DOHH2 (cell line): ENCODE measurements around the gene DSTN.

ENCODE experiments used
- H3F3A ChIP-seq: fragments of 200-600 bp; sonication (generic), shearing (Covaris generic); 2 replicates; pipeline ENCODE4 v1.6.0; 2016; ENCODE audit warnings: antibody characterized with exemption, mild to moderate bottlenecking; ENCODE audit not compliant: control insufficient read depth, insufficient read depth
- H3K27ac ChIP-seq: fragments of 200-600 bp; sonication (generic); 2 replicates; pipeline ENCODE4 v1.5.1; 2014; ENCODE audit warnings: low read depth, mild to moderate bottlenecking, low read length, moderate library complexity
- H3K27me3 ChIP-seq: fragments of 200-600 bp; sonication (generic); 2 replicates; pipeline ENCODE4 v1.6.1; 2014; ENCODE audit warnings: mild to moderate bottlenecking, low read length, mixed read lengths; ENCODE audit not compliant: control insufficient read depth
- H3K36me3 ChIP-seq: fragments of 200-600 bp; sonication (generic); 2 replicates; pipeline ENCODE4 v1.6.1; 2014; ENCODE audit warnings: mild to moderate bottlenecking, low read length, moderate library complexity, mixed read lengths; ENCODE audit not compliant: control insufficient read depth
- H3K4me1 ChIP-seq: fragments of 200-600 bp; sonication (generic); 2 replicates; pipeline ENCODE4 v1.6.1; 2014; ENCODE audit warnings: mild to moderate bottlenecking, low read length, mixed read lengths; ENCODE audit not compliant: control insufficient read depth
- H3K4me2 ChIP-seq: fragments of 200-600 bp; sonication (generic); 2 replicates; pipeline ENCODE4 v1.6.0; 2014; ENCODE audit warnings: mild to moderate bottlenecking, low read length, moderate library complexity
- H3K4me3 ChIP-seq: fragments of 200-600 bp; sonication (generic); 2 replicates; pipeline ENCODE4 v1.5.1; 2014; ENCODE audit warnings: mild to moderate bottlenecking, low read length, mixed read lengths
- H3K79me2 ChIP-seq: fragments of 200-600 bp; sonication (generic); 2 replicates; pipeline ENCODE4 v1.6.1; 2014; ENCODE audit warnings: mild to moderate bottlenecking, low read length, mixed read lengths; ENCODE audit not compliant: control insufficient read depth
- H3K9me2 ChIP-seq: fragments of 200-600 bp; sonication (generic); replicated peaks from 2 replicates; pipeline ENCODE4 v1.6.1; 2014; ENCODE audit warnings: mild to moderate bottlenecking, low read length, mixed read lengths; ENCODE audit not compliant: control insufficient read depth
- H3K9me3 ChIP-seq: fragments of 200-600 bp; sonication (generic); 2 replicates; pipeline ENCODE4 v1.6.1; 2014; ENCODE audit warnings: antibody characterized with exemption, low read length, mixed read lengths; ENCODE audit not compliant: control insufficient read depth, insufficient read depth
- H4K20me1 ChIP-seq: fragments of 200-600 bp; sonication (generic); 2 replicates; pipeline ENCODE4 v1.6.0; 2014; ENCODE audit warnings: low read depth, mild to moderate bottlenecking, antibody characterized with exemption, low read length, moderate library complexity; ENCODE audit not compliant: control insufficient read depth, insufficient read depth
- EZH2phosphoT487 ChIP-seq: fragments of 200-600 bp; sonication (generic); IDR thresholded peaks from 2 replicates; pipeline ENCODE4 v1.6.1; 2017; ENCODE audit warnings: borderline replicate concordance, mild to moderate bottlenecking, antibody characterized with exemption, low read length, moderate library complexity, mixed read lengths
- TF ChIP-seq, protein P1 (sequence below): fragments of 200-600 bp; sonication (generic); IDR thresholded peaks from one replicate; pipeline ENCODE4 v1.5.1; 2014; ENCODE audit warnings: antibody characterized with exemption, mild to moderate bottlenecking, low read depth, low read length; ENCODE audit not compliant: poor library complexity, severe bottlenecking

DSTN gene

DNA sequence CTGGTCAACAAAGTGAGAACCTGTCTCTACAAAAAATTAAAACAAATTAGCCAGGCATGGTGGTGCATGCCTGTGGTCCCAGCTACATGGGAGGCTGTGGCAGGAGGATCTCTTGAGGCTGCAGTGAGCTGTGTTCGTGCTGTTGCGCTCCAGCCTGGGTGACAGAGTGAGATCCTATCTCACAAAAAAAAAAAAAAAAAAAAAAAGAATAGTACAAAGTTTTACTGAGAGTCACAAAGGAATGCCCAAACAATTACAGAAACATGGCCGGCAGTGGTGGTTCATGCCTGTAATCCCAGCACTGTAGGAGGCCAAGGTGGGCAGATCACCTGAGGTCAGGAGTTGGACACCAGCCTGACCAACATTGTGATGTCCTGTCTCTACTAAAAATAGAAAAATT lies 14.8 kb upstream of the DSTN start:
- Histone ChIP-seq H3K4me2 (no peak overlapping the region), H3K27me3 (peaks cover 3% of the 10 kb centered on the region; the same call in 1 of the 2 replicates), H4K20me1 (no peaks in the 10 kb centered on the region), H3F3A (no peaks in the 10 kb centered on the region), H3K36me3 (no peaks in the 10 kb centered on the region), H3K9me2 (no peaks in the 10 kb centered on the region), H3K27ac (no peak overlapping the region), H3K9me3 (no peaks in the 10 kb centered on the region), H3K79me2 (no peaks in the 10 kb centered on the region), H3K4me3 (no peak overlapping the region), H3K4me1 (no peaks in the 10 kb centered on the region)
- TF ChIP-seq, protein P1, sequence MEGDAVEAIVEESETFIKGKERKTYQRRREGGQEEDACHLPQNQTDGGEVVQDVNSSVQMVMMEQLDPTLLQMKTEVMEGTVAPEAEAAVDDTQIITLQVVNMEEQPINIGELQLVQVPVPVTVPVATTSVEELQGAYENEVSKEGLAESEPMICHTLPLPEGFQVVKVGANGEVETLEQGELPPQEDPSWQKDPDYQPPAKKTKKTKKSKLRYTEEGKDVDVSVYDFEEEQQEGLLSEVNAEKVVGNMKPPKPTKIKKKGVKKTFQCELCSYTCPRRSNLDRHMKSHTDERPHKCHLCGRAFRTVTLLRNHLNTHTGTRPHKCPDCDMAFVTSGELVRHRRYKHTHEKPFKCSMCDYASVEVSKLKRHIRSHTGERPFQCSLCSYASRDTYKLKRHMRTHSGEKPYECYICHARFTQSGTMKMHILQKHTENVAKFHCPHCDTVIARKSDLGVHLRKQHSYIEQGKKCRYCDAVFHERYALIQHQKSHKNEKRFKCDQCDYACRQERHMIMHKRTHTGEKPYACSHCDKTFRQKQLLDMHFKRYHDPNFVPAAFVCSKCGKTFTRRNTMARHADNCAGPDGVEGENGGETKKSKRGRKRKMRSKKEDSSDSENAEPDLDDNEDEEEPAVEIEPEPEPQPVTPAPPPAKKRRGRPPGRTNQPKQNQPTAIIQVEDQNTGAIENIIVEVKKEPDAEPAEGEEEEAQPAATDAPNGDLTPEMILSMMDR, result no peak
- no peak for TF ChIP-seq EZH2phosphoT487

DNA sequence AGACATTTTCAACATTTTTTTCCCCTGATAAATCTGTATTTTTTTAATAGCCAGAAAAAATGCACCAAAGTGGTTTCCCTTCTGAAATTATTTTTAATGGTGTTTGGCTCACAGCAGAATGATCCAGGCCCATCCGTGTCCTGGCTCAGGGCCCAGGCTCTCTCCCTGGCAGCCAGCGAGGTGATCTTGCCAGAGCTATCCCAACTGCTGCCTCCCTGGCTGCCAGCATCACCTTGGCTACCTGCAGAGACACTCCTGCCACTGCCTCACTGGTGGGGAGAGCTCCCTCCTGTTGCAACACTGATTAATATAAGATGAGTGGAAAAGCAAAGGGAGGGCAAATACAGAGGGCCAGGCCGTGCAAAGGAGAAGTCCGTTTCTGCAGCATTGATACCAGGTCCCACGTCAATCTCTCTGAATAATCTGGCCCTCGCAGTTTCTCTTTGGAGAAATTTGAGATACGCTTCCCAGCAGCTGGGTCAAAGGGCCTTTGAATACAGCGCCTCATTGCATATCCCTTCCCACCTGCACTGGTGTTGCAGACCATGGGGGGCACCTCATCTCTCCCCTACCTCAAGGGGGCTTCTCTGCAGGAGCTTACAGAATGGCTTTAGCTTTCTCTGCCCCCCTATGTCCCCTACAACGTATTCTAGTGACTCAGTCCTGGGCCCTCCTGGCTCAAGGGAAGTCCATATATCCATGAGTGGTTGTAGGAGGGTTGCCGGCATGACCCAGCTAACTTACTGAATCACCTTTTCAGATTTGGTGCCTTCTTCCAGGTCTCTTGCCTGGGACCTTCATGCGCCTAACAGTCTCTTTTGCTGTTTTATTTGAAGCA lies 12.8 kb upstream of the DSTN start:
- H3K4me2 ChIP-seq, result no peak overlapping the region
- H3F3A ChIP-seq, result no peaks in the 10 kb centered on the region
- no peaks in the 10 kb centered on the region for H4K20me1 ChIP-seq
- H3K79me2 ChIP-seq, result no peaks in the 10 kb centered on the region
- TF ChIP-seq, protein P1, result no peak
- TF ChIP-seq EZH2phosphoT487, result no peak
- peaks cover 7% of the 10 kb centered on the region; the same call in 1 of the 2 replicates for H3K27me3 ChIP-seq
- no peak overlapping the region for H3K4me3 ChIP-seq
- no peaks in the 10 kb centered on the region for H3K4me1 ChIP-seq
- no peak overlapping the region for H3K27ac ChIP-seq
- H3K9me3 ChIP-seq, result no peaks in the 10 kb centered on the region
- H3K9me2 ChIP-seq, result no peaks in the 10 kb centered on the region
- no peaks in the 10 kb centered on the region for H3K36me3 ChIP-seq

DNA sequence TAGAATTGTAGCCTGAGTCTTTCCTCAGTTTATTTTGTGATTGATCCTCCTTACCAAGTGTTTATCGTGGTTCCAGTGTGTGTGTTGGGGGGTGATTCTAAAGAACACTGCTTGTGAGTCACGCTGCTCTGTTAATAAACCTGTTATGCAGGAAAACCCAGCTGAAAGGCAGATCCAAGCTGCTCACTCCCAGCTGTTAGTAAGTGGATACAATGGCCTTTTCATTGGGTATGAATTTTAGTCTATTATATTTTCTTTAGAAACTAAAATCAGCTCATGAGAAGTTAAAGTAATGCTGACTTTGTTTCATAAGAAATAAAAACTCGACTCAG lies 12.2 kb upstream of the DSTN start:
- Histone ChIP-seq H3K4me1 (no peaks in the 10 kb centered on the region), H3K4me2 (no peak overlapping the region), H3K27me3 (peaks cover 7% of the 10 kb centered on the region; the same call in 1 of the 2 replicates), H3K4me3 (no peak overlapping the region), H3K36me3 (no peaks in the 10 kb centered on the region), H3K79me2 (no peaks in the 10 kb centered on the region), H3F3A (no peaks in the 10 kb centered on the region), H4K20me1 (no peaks in the 10 kb centered on the region), H3K9me2 (no peaks in the 10 kb centered on the region), H3K9me3 (no peaks in the 10 kb centered on the region), H3K27ac (no peak overlapping the region)
- TF ChIP-seq, protein P1, result no peak
- no peak for TF ChIP-seq EZH2phosphoT487
